CD14-positive monocyte (primary cell): ENCODE results near the gene ABI2. TPM values are rescaled to one million over a fixed set of nuclear protein-coding genes. Genes with fewer than 3 reads are reported as not detected.

ENCODE experiments used
- DNase-seq, 3 donors: peaks; one replicate each; pipeline ENCODE4 v3.0.0-alpha.2; 2011 to 2022
- H2AFZ ChIP-seq: 2 replicates; pipeline ENCODE4 v1.6.0; 2012; ENCODE audit warnings: mild to moderate bottlenecking, low read depth, low read length, inconsistent platforms; ENCODE audit not compliant: insufficient read depth, poor library complexity, severe bottlenecking
- H3K27ac ChIP-seq, 2 donors: 1 replicate in 1 of 2; 2 replicates in 1 of 2; pipeline ENCODE4 v1.5.1; 2012 to 2013; ENCODE audit warnings: low read length in 2 of 2, control low read depth in 1 of 2, inconsistent platforms in 1 of 2, low read depth in 1 of 2, mild to moderate bottlenecking in 1 of 2
- H3K27me3 ChIP-seq, 2 donors: one replicate each; pipeline versions ENCODE4 v1.6.0 to v1.6.1; 2011 to 2013; ENCODE audit warnings: low read length in 2 of 2; ENCODE audit not compliant: control insufficient read depth in 2 of 2, insufficient read depth in 2 of 2
- H3K36me3 ChIP-seq, 2 donors: replicated peaks in 1 of 2; 1 replicate in 1 of 2; 2 replicates in 1 of 2; pipeline versions ENCODE4 v1.5.1 to v1.6.1; 2012 to 2013; ENCODE audit warnings: low read length in 2 of 2, control low read depth in 1 of 2, inconsistent platforms in 1 of 2, mild to moderate bottlenecking in 1 of 2; ENCODE audit not compliant: insufficient read depth in 2 of 2, control insufficient read depth in 1 of 2
- H3K4me1 ChIP-seq, 2 donors: 1 replicate in 1 of 2; 2 replicates in 1 of 2; pipeline versions ENCODE4 v1.5.1 to v1.6.1; 2012 to 2013; ENCODE audit warnings: low read length in 2 of 2, control low read depth in 1 of 2, inconsistent platforms in 1 of 2, mild to moderate bottlenecking in 1 of 2, moderate library complexity in 1 of 2; ENCODE audit not compliant: insufficient read depth in 2 of 2, control insufficient read depth in 1 of 2
- H3K4me2 ChIP-seq: replicated peaks from 2 replicates; pipeline ENCODE3; 2012; ENCODE audit warnings: low read length, moderate library complexity, mild to moderate bottlenecking; ENCODE audit not compliant: poor library complexity, severe bottlenecking; ENCODE audit errors: extremely low read depth
- H3K4me3 ChIP-seq, 3 experiments: fragments of 200-600 bp in 1 of 3; sonication (generic) in 1 of 3; replicated peaks in 1 of 3; 1 replicate in 2 of 3; 2 replicates in 1 of 3; pipeline ENCODE4 v1.5.1; 2011 to 2013; ENCODE audit warnings: low read length in 3 of 3, mild to moderate bottlenecking in 3 of 3, control low read depth in 2 of 3, low read depth in 2 of 3, inconsistent platforms in 1 of 3, moderate library complexity in 1 of 3
- H3K79me2 ChIP-seq: 2 replicates; pipeline ENCODE4 v1.6.0; 2012; ENCODE audit warnings: mild to moderate bottlenecking, control low read depth, inconsistent platforms, low read length, moderate library complexity; ENCODE audit not compliant: insufficient read depth
- H3K9ac ChIP-seq: 2 replicates; pipeline ENCODE4 v1.6.0; 2017; ENCODE audit warnings: low read length, mild to moderate bottlenecking; ENCODE audit not compliant: insufficient read depth, poor library complexity, severe bottlenecking
- H3K9me3 ChIP-seq, 2 donors: replicated peaks in 1 of 2; 1 replicate in 1 of 2; 2 replicates in 1 of 2; pipeline versions ENCODE4 v1.5.1 to v1.6.1; 2012 to 2013; ENCODE audit warnings: low read length in 2 of 2, control low read depth in 1 of 2; ENCODE audit not compliant: control insufficient read depth in 1 of 2, insufficient read depth in 1 of 2
- H4K20me1 ChIP-seq: 2 replicates; pipeline ENCODE4 v1.6.0; 2012; ENCODE audit warnings: mild to moderate bottlenecking, low read length, control low read depth, moderate library complexity; ENCODE audit not compliant: insufficient read depth
- H3K27ac Mint-ChIP-seq, 7 donors: one replicate each; pipeline ENCODE4 v1.8.0; 2020; ENCODE audit warnings: mild to moderate bottlenecking in 7 of 7, mixed read lengths in 7 of 7, moderate library complexity in 6 of 7, inconsistent platforms in 2 of 7
- H3K27me3 Mint-ChIP-seq, 3 donors: one replicate each; pipeline ENCODE4 v1.8.0; 2021 to 2022; ENCODE audit warnings: low read depth in 3 of 3, mild to moderate bottlenecking in 3 of 3, mixed read lengths in 3 of 3, moderate library complexity in 3 of 3, inconsistent platforms in 1 of 3
- H3K36me3 Mint-ChIP-seq, 2 donors: one replicate each; pipeline ENCODE4 v1.8.0; 2020; ENCODE audit warnings: mixed read lengths in 2 of 2, inconsistent platforms in 1 of 2, mild to moderate bottlenecking in 1 of 2
- H3K4me1 Mint-ChIP-seq: one replicate; pipeline ENCODE4 v1.8.0; 2020; ENCODE audit warnings: mild to moderate bottlenecking, mixed read lengths
- H3K4me3 Mint-ChIP-seq, 2 donors: one replicate each; pipeline ENCODE4 v1.8.0; 2020; ENCODE audit warnings: mild to moderate bottlenecking in 2 of 2, mixed read lengths in 2 of 2, moderate library complexity in 1 of 2
- H3K9me3 Mint-ChIP-seq, 7 donors: one replicate each; pipeline ENCODE4 v1.8.0; 2020 to 2022; ENCODE audit warnings: mixed read lengths in 7 of 7, mild to moderate bottlenecking in 6 of 7, moderate library complexity in 6 of 7, inconsistent platforms in 2 of 7
- CTCF ChIP-seq: fragments of 200-600 bp; IDR thresholded peaks from one replicate; pipeline ENCODE4 v1.8.0; 2022; ENCODE audit warnings: antibody characterized with exemption, mild to moderate bottlenecking
- WGBS: methylation state at CpG from one replicate; pipeline ENCODE4 v1.1.5; 2013; ENCODE audit warnings: missing lambda C conversion rate; ENCODE audit not compliant: insufficient coverage; 5-methylcytosine and 5-hydroxymethylcytosine counted together
- intact Hi-C, 2 donors: fragments of 100-400 bp; cut with micrococcal nuclease; formaldehyde crosslinking; loops; one replicate each; pipeline versions ENCODE4 v1.15.0 to v1.15.1; 2023
- polyA plus RNA-seq, 3 donors: library from polyadenylated mRNA; depleted of rRNA in 1 of 3; unstranded in 2 of 3; stranded (reverse) in 1 of 3; fragments of 300-500 nt in 2 of 3; fragments of >200 nt in 1 of 3; fragmentation: Illumina TruSeq in 2 of 3; gene quantifications; 1 replicate in 2 of 3; 2 replicates in 1 of 3; pipeline ENCODE4 v1.2.3, GENCODE V29; 2012 to 2021

Gene ABI2
- polyA plus RNA-seq, 3 donors, result 6.1 to 9.2 (median 7.1) TPM

DNA sequence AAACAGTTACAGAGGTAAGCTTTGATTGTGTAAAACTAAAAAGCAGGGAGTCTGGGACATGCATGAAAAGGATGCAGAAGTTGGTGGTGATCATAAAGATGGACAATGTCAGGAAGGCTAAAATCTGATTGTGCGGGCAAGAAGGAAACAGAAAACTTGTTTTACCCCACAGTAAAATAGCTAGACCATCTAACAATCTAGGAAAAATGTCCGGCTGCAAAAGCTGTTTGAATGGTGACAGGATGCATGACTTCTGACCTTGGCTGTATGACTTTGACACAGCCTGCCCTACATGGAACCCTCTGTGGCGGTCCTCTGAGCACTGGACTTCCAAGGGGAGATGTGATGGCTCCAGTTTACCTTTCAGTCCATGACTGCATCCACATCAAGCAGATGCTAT, 113.3 kb downstream of the ABI2 start:
- no peaks in the 10 kb centered on the region for H3K27me3 ChIP-seq
- H3K4me1 ChIP-seq, result peaks cover 5 to 7% of the 10 kb centered on the region in 2 donors
- WGBS, result 100% methylated on average over 1 of the region's 3 CpGs
- H2AFZ ChIP-seq, result no peak overlapping the region
- intact Hi-C loops, result no loop called here
- no peaks in the 10 kb centered on the region for H3K79me2 ChIP-seq
- no peaks in the 10 kb centered on the region for H4K20me1 ChIP-seq
- H3K9me3 Mint-ChIP-seq, result no peaks in the 10 kb centered on the region
- H3K4me3 Mint-ChIP-seq, result no peak overlapping the region
- no peaks in the 10 kb centered on the region for H3K27me3 Mint-ChIP-seq
- no peak for DNase-seq
- no peak overlapping the region for H3K4me3 ChIP-seq
- peaks cover 36 to 42% of the 10 kb centered on the region in 2 donors for H3K36me3 Mint-ChIP-seq
- no peaks in the 10 kb centered on the region for H3K9me3 ChIP-seq
- H3K27ac Mint-ChIP-seq, result peak overlapping the region in 1 of 7 donors; percentile 32
- H3K27ac ChIP-seq, result no peak overlapping the region
- H3K4me2 ChIP-seq, result no peak overlapping the region
- no peak overlapping the region for H3K9ac ChIP-seq
- H3K36me3 ChIP-seq, result peaks cover 0 to 13% of the 10 kb centered on the region in 2 donors
- H3K4me1 Mint-ChIP-seq, result peaks cover 10% of the 10 kb centered on the region
- no peak for TF ChIP-seq CTCF

DNA sequence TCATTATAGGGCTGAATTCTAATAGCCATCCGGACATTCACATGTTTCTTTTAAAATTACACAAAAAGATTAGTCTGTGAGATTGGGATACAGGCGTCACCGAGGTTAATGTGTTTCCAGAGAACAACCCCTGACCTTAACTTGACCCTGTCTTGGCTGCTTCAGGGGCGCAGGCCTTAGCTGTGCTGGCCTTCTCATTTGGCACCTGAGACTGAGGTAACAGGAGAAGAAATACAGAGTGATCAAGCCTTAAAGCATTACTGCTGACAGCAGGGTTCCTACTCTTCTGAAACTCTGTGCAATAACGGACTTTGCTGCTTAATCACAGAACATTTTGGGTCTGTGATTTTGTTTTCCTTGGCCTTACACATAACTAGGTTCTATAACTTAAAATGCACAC, 114.3 kb downstream of the ABI2 start:
- Histone ChIP-seq H3K9ac (no peak overlapping the region), H3K27me3 (no peaks in the 10 kb centered on the region), H3K4me3 (no peak overlapping the region), H3K79me2 (no peaks in the 10 kb centered on the region), H3K27ac (no peak overlapping the region), H4K20me1 (no peaks in the 10 kb centered on the region), H3K9me3 (no peaks in the 10 kb centered on the region), H3K4me1 (peaks cover 5 to 7% of the 10 kb centered on the region in 2 donors), H3K4me2 (no peak overlapping the region), H3K36me3 (peaks cover 0 to 13% of the 10 kb centered on the region in 2 donors), H2AFZ (no peak overlapping the region)
- whole genome bisulfite sequencing, result 100% methylated on average over 1 of the region's 5 CpGs
- TF ChIP-seq CTCF, result no peak
- H3K9me3 Mint-ChIP-seq, result no peaks in the 10 kb centered on the region
- intact Hi-C loops, result no loop called here
- no peak overlapping the region for H3K4me3 Mint-ChIP-seq
- H3K27me3 Mint-ChIP-seq, result no peaks in the 10 kb centered on the region
- H3K36me3 Mint-ChIP-seq, result peaks cover 36 to 42% of the 10 kb centered on the region in 2 donors
- H3K4me1 Mint-ChIP-seq, result peaks cover 12% of the 10 kb centered on the region
- DNase-seq, result no peak
- H3K27ac Mint-ChIP-seq, result no peak overlapping the region
